ENCODE measurements around the gene ALDH16A1. TPM values are rescaled to one million over a fixed set of nuclear protein-coding genes. Genes with fewer than 3 reads are reported as not detected.

The ALDH16A1 gene
- total and polyA plus RNA-seq, 2 of the 8 experiments (the other 6 are each of a cell fraction or from before 2014, with no cell fraction given): 30.5 to 34.3 TPM

DNA sequence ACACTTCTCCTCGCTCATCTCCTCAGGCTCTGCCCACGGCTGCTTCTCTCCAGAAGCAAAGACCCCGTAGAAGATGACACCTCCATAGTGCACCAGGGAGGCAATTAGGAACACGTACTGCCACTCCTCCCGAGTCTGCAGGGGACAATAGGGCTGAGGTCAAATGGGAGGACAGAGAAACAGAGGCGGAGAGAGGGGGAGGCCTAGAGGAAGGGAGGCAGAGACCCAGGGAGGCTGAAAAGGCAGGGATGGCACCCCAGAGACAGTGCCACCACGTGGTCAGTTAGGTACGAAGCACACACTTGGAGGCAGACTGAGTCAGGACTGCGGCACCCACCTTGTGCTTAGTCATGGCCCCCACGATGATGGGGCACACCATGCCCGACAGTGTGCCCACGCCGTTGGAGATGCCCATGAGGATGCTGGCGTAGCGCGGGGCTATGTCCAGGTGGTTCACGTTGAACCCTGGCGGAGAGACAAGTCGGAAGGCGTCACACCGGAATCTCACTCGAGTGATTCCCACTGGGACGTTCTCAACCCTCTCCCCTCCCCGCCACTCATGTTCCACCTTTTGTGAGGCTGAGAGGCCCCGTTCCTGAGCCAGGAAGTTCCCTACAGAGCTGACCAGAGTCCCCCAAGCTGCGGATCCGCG lies 22.2 kb upstream of the ALDH16A1 start:
- POLR2A ChIA-PET (ENCODE audit: partially characterized antibody): interaction anchor here (1.0 to 2.2 kb wide), 5 partner anchors 9 to 69 kb away, joined by 3 to 6 read pairs (median 4); partner anchors contain the start of gene SLC17A7
- TF ChIP-seq, protein P1, sequence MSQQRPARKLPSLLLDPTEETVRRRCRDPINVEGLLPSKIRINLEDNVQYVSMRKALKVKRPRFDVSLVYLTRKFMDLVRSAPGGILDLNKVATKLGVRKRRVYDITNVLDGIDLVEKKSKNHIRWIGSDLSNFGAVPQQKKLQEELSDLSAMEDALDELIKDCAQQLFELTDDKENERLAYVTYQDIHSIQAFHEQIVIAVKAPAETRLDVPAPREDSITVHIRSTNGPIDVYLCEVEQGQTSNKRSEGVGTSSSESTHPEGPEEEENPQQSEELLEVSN (IDR thresholded peaks at IDR 0.05): peak; percentile 73
- TF ChIP-seq POLR2AphosphoS5 (IDR thresholded peaks at IDR 0.05; ENCODE audit: low read depth, low read length) (no peak), BRCA1 (IDR thresholded peaks at IDR 0.05; ENCODE audit: low read depth, low read length) (no peak), MAFK (IDR thresholded peaks at IDR 0.05; ENCODE audit: low read depth, low read length) (peak; percentile 62; the same call in 1 of the 2 replicates), RNF2 (IDR thresholded peaks at IDR 0.05; ENCODE audit: borderline replicate concordance, low read depth, low read length, missing control alignments, poor library complexity, severe bottlenecking) (no peak), SP2 (IDR thresholded peaks at IDR 0.05; ENCODE audit: low read length) (no peak), KDM5A (IDR thresholded peaks at IDR 0.05; ENCODE audit: low read length) (no peak), SUZ12 (IDR thresholded peaks at IDR 0.05; ENCODE audit: low read length) (no peak)
- TF ChIP-seq, protein P2, sequence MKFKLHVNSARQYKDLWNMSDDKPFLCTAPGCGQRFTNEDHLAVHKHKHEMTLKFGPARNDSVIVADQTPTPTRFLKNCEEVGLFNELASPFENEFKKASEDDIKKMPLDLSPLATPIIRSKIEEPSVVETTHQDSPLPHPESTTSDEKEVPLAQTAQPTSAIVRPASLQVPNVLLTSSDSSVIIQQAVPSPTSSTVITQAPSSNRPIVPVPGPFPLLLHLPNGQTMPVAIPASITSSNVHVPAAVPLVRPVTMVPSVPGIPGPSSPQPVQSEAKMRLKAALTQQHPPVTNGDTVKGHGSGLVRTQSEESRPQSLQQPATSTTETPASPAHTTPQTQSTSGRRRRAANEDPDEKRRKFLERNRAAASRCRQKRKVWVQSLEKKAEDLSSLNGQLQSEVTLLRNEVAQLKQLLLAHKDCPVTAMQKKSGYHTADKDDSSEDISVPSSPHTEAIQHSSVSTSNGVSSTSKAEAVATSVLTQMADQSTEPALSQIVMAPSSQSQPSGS (IDR thresholded peaks at IDR 0.05; ENCODE audit: low read length): no peak

More for the DNA sequence above, 22.2 kb upstream of the ALDH16A1 start:
- CTCF ChIA-PET (ENCODE audit: partially characterized antibody): interaction anchor here (0.6 to 3.7 kb wide), 12 partner anchors 9 to 464 kb away, joined by 3 to 13 read pairs (median 5); partner anchors contain the start of genes KASH5 and SLC17A7
- H4K8ac ChIP-seq (ENCODE audit: extremely low read depth, insufficient read depth, low read length): no peak overlapping the region
- peaks cover 6 to 37% (median 33%) of the 10 kb centered on the region in 4 experiments; a peak in 6 of 7 replicates for H3K27me3 ChIP-seq (replicated peaks in 1 of 4; ENCODE audit: control insufficient read depth in 3 of 4, extremely low read depth in 1 of 4, insufficient read depth in 3 of 4, low read length in 3 of 4)
- peak overlapping the region; percentile 98; the same call in 1 of the 2 replicates for H2BK15ac ChIP-seq (ENCODE audit: low read length)
- H3K18ac ChIP-seq (ENCODE audit: extremely low read depth, low read length): peak overlapping the region; percentile 78; the same call in 1 of the 2 replicates
- H2BK5ac ChIP-seq (ENCODE audit: low read depth, low read length): peak overlapping the region; percentile 27; the same call in 1 of the 2 replicates
- H3K36me3 ChIP-seq (ENCODE audit: control insufficient read depth in 2 of 4, insufficient read depth in 4 of 4, low read length in 3 of 4): no peaks in the 10 kb centered on the region
- H3K27ac ChIP-seq (ENCODE audit: low read depth, low read length): no peak overlapping the region
- FAIRE-seq: no peak
- WGBS, 2 experiments (ENCODE audit: extremely low coverage in 1 of 2, insufficient coverage in 1 of 2, insufficient read length in 1 of 2, insufficient replicate concordance in 2 of 2, low coverage in 1 of 2, low lambda C conversion rate in 2 of 2, missing lambda C conversion rate in 1 of 2): 84% methylated on average over 28 of the region's 28 CpGs; no CpG with 5 or more reads in 1 of the 2 experiments
- H3K56ac ChIP-seq (replicated peaks; ENCODE audit: insufficient read length, low read depth, low read length): no peak overlapping the region
- H3K14ac ChIP-seq (ENCODE audit: insufficient read length): no peak overlapping the region
- no peak overlapping the region for H2BK20ac ChIP-seq (ENCODE audit: low read length)
- peak overlapping the region; percentile 89; the same call in 1 of the 2 replicates for H2AK5ac ChIP-seq (ENCODE audit: low read depth, low read length)
- H3K4me3 ChIP-seq (ENCODE audit: extremely low read depth in 1 of 4, insufficient read depth in 2 of 4, low read depth in 3 of 4, low read length in 4 of 4): no peak overlapping the region
- no peaks in the 10 kb centered on the region for H4K20me1 ChIP-seq (replicated peaks in 1 of 2; ENCODE audit: control insufficient read depth in 1 of 2, insufficient read depth in 2 of 2, low read length in 2 of 2)
- H3K9me3 ChIP-seq (ENCODE audit: insufficient read depth in 2 of 2, low read depth in 1 of 2, low read length in 1 of 2): peaks cover 0 to 2% of the 10 kb centered on the region in 2 experiments; a peak in 1 of 4 replicates
- H3K4ac ChIP-seq (replicated peaks; ENCODE audit: insufficient read length, low read depth, low read length): no peak overlapping the region
- no peak overlapping the region for H4K91ac ChIP-seq (replicated peaks; ENCODE audit: insufficient read length, low read length)
- H2AFZ ChIP-seq (ENCODE audit: low read length): no peak overlapping the region
- H3K79me2 ChIP-seq (ENCODE audit: control insufficient read depth in 1 of 2, insufficient read depth in 2 of 2, low read length in 2 of 2): no peaks in the 10 kb centered on the region
- H2BK120ac ChIP-seq (replicated peaks; ENCODE audit: low read depth, low read length): no peak overlapping the region
- peaks cover 21% of the 10 kb centered on the region for H3K23me2 ChIP-seq (ENCODE audit: low read depth, low read length)
- H3K4me1 ChIP-seq (replicated peaks in 1 of 4; ENCODE audit: control insufficient read depth in 3 of 4, insufficient read depth in 4 of 4, low read length in 3 of 4): peaks cover 3 to 35% (median 23%) of the 10 kb centered on the region in 4 experiments
- no peak overlapping the region for H4K5ac ChIP-seq (ENCODE audit: insufficient read length, low read depth, low read length)
- H3K23ac ChIP-seq (ENCODE audit: insufficient read length): no peak overlapping the region
- H3K4me2 ChIP-seq (ENCODE audit: insufficient read depth in 1 of 2, low read depth in 2 of 2, low read length in 2 of 2): no peak overlapping the region; a peak in 1 of 4 replicates
- no peaks in the 10 kb centered on the region for H3K79me1 ChIP-seq (ENCODE audit: low read depth, low read length)
- DNase-seq (ENCODE audit: low read depth in 1 of 2, low spot score in 2 of 2): no peak
- H3K9ac ChIP-seq (replicated peaks in 1 of 4; ENCODE audit: extremely low read depth in 1 of 4, low read depth in 3 of 4, low read length in 3 of 4): no peak overlapping the region
- peak overlapping the region; percentile 98; the same call in 1 of the 2 replicates for H2BK12ac ChIP-seq (ENCODE audit: low read depth, low read length)

Data from H1 (cell line).